A549 (cell line): ENCODE data around the gene IMPDH2. TPM values are rescaled to one million over a fixed set of nuclear protein-coding genes. Genes with fewer than 3 reads are reported as not detected.

ENCODE experiments used
- ATAC-seq, 2 experiments: fragments of 200-7000 bp in 1 of 2; fragments of >200 bp in 1 of 2; cut with Nextera tagmentation in 1 of 2; cut with Tn5 transposase in 1 of 2; 3 replicates each; pipeline versions ENCODE4 v1.8.0 to v1.9.1; 2018 to 2020; ENCODE audit warnings: mild to moderate bottlenecking in 1 of 2, moderate library complexity in 1 of 2
- CTCF ChIA-PET: fragments of 300-600 bp; sonication (Branson Sonifier 250); formaldehyde crosslinking; extraction: SDS; loops from one replicate; lab custom pipeline; 2021; ENCODE audit warnings: antibody characterized with exemption, inconsistent platforms; lab: Yijun Ruan, JAX
- POLR2A ChIA-PET: fragments of 350-600 bp; formaldehyde crosslinking; extraction: SDS; loops from one replicate; lab custom pipeline; 2021; ENCODE audit warnings: antibody characterized with exemption, inconsistent platforms; lab: Yijun Ruan, JAX
- DNase-seq, 2 experiments: peaks; one replicate each; pipeline versions ENCODE4 v3.0.0 to v3.0.0-alpha.2; 2011 to 2016; ENCODE audit warnings: low read depth in 1 of 2, low spot score in 1 of 2
- FAIRE-seq: peaks from 2 replicates; lab custom pipeline; 2011; peaks lifted over from hg19 to GRCh38; lab: Jason Lieb, UNC
- H3K27ac ChIP-seq, 2 experiments: fragments of >200 bp; sonication (Bioruptor Twin); formaldehyde crosslinking; 3 replicates each; pipeline ENCODE4 v1.5.1; 2016 to 2017
- H3K4me1 ChIP-seq: fragments of >200 bp; sonication (Bioruptor Twin); formaldehyde crosslinking; 3 replicates; pipeline ENCODE4 v1.6.1; 2016
- H3K4me2 ChIP-seq: fragments of >200 bp; sonication (Bioruptor Twin); formaldehyde crosslinking; 3 replicates; pipeline ENCODE4 v1.6.1; 2016
- H3K4me3 ChIP-seq: fragments of >200 bp; sonication (Bioruptor Twin); formaldehyde crosslinking; 3 replicates; pipeline ENCODE4 v1.5.1; 2016
- H3K9me3 ChIP-seq: fragments of >200 bp; sonication (Bioruptor Twin); formaldehyde crosslinking; 3 replicates; pipeline ENCODE4 v1.6.1; 2016
- CBX2 ChIP-seq: fragments of 200-600 bp; sonication (generic); IDR thresholded peaks from 2 replicates; pipeline ENCODE4 v1.6.1; 2016; ENCODE audit warnings: low read depth, mild to moderate bottlenecking, borderline replicate concordance
- CHD2 ChIP-seq: fragments of 150-350 bp; IDR thresholded peaks from 2 replicates; pipeline ENCODE4 v1.6.1; 2014; ENCODE audit warnings: low read length; ENCODE audit not compliant: partially characterized antibody
- CHD4 ChIP-seq: fragments of 200-600 bp; sonication (generic); IDR thresholded peaks from 2 replicates; pipeline ENCODE4 v1.6.1; 2016; ENCODE audit warnings: antibody characterized with exemption, mild to moderate bottlenecking, borderline replicate concordance
- EP300 ChIP-seq, 2 experiments: fragments of >200 bp; sonication (Bioruptor Twin); formaldehyde crosslinking; IDR thresholded peaks; 2 replicates in 1 of 2; 3 replicates in 1 of 2; pipeline ENCODE4 v1.6.1; 2016 to 2017
- FOSB ChIP-seq: fragments of 250-450 bp; sonication (Bioruptor Pico); IDR thresholded peaks from 2 replicates; pipeline ENCODE4 v1.5.0; 2020; ENCODE audit warnings: mild to moderate bottlenecking, moderate library complexity
- FOXS1 ChIP-seq: fragments of 250-450 bp; sonication (Bioruptor Pico); IDR thresholded peaks from 2 replicates; pipeline ENCODE4 v1.5.0; 2020; ENCODE audit warnings: mild to moderate bottlenecking, moderate library complexity
- HOXA7 ChIP-seq: fragments of 250-450 bp; sonication (Bioruptor Pico); IDR thresholded peaks from 2 replicates; pipeline ENCODE4 v1.5.0; 2020; ENCODE audit warnings: mild to moderate bottlenecking, moderate library complexity
- JUNB ChIP-seq: fragments of >200 bp; sonication (Bioruptor Twin); formaldehyde crosslinking; IDR thresholded peaks from 2 replicates; pipeline ENCODE4 v1.6.1; 2016
- KDM5A ChIP-seq: fragments of 200-600 bp; sonication (generic); IDR thresholded peaks from 2 replicates; pipeline ENCODE4 v1.6.1; 2016; ENCODE audit warnings: antibody characterized with exemption, mild to moderate bottlenecking
- MAFK ChIP-seq: fragments of 450-650 bp; IDR thresholded peaks from 2 replicates; pipeline ENCODE4 v1.6.1; 2014; ENCODE audit not compliant: partially characterized antibody
- NR3C1 ChIP-seq: fragments of >200 bp; sonication (Bioruptor Twin); formaldehyde crosslinking; IDR thresholded peaks from 3 replicates; pipeline ENCODE4 v1.6.1; 2017
- POLR2A ChIP-seq: IDR thresholded peaks from 2 replicates; pipeline ENCODE4 v1.6.1; 2012; ENCODE audit warnings: mild to moderate bottlenecking, low read length
- POLR2AphosphoS2 ChIP-seq: conservative IDR thresholded peaks from 2 replicates; pipeline ENCODE4 v1.6.1; 2012; ENCODE audit warnings: low read length, improper control_type of control experiment, inconsistent platforms
- RAD21 ChIP-seq, 2 experiments: fragments of >200 bp in 1 of 2; sonication (Bioruptor Twin) in 1 of 2; formaldehyde crosslinking in 1 of 2; IDR thresholded peaks in 1 of 2; conservative IDR thresholded peaks in 1 of 2; 2 replicates in 1 of 2; 3 replicates in 1 of 2; pipeline ENCODE4 v1.6.1; 2012 to 2018; ENCODE audit warnings: inconsistent platforms in 1 of 2
- RNF2 ChIP-seq: fragments of 200-600 bp; sonication (generic); IDR thresholded peaks from 2 replicates; pipeline ENCODE4 v1.6.1; 2016; ENCODE audit warnings: low read depth, mild to moderate bottlenecking, antibody characterized with exemption, moderate library complexity, borderline replicate concordance
- SREBF2 ChIP-seq: fragments of 450-650 bp; IDR thresholded peaks from 2 replicates; pipeline ENCODE4 v1.6.1; 2014; ENCODE audit warnings: mild to moderate bottlenecking, moderate library complexity
- ZC3H11A ChIP-seq: fragments of 450-650 bp; IDR thresholded peaks from 2 replicates; pipeline ENCODE4 v1.6.1; 2014; ENCODE audit warnings: antibody characterized with exemption, mild to moderate bottlenecking
- ZNF302 ChIP-seq: fragments of 250-450 bp; sonication (Bioruptor Pico); IDR thresholded peaks from 2 replicates; pipeline ENCODE4 v1.9.0; 2021; ENCODE audit warnings: inconsistent platforms, mild to moderate bottlenecking, moderate library complexity
- ZSCAN20 ChIP-seq: fragments of 250-450 bp; sonication (Bioruptor Pico); IDR thresholded peaks from 2 replicates; pipeline ENCODE4 v1.8.0; 2022; ENCODE audit warnings: mild to moderate bottlenecking, moderate library complexity
- WGBS: methylation state at CpG from one replicate; pipeline ENCODE4 v1.1.6; 2017; ENCODE audit errors: missing lambda C conversion rate; 5-methylcytosine and 5-hydroxymethylcytosine counted together
- polyA plus RNA-seq, 4 experiments: library from polyadenylated mRNA; depleted of rRNA in 3 of 4; stranded (reverse); fragments of >200 nt; fragmentation: RNase III in 1 of 4; extraction: RNeasy Plus Mini Kit Qiagen cat#74134 plus additional on column Dnase treatment in 1 of 4; gene quantifications; 2 replicates in 3 of 4; 3 replicates in 1 of 4; pipeline ENCODE4 v1.2.3, GENCODE V29; 2011 to 2017
- TF ChIP-seq, protein P1 (sequence below): fragments of 250-450 bp; sonication (Bioruptor Pico); IDR thresholded peaks from 2 replicates; pipeline ENCODE4 v1.5.0; 2020; ENCODE audit warnings: low read depth, mild to moderate bottlenecking, moderate library complexity
- TF ChIP-seq, protein P2 (sequence below): IDR thresholded peaks from 2 replicates; pipeline ENCODE4 v1.6.1; 2012
- TF ChIP-seq, protein P3 (sequence below): IDR thresholded peaks from 2 replicates; pipeline ENCODE4 v1.6.1; 2012; ENCODE audit warnings: low read depth, borderline replicate concordance
- TF ChIP-seq, protein P4 (sequence below): fragments of 450-650 bp; IDR thresholded peaks from 2 replicates; pipeline ENCODE4 v1.6.1; 2014; ENCODE audit warnings: antibody characterized with exemption
- TF ChIP-seq, protein P5 (sequence below): fragments of 250-450 bp; sonication (Bioruptor Pico); IDR thresholded peaks from 2 replicates; pipeline ENCODE4 v1.5.0; 2021; ENCODE audit warnings: mild to moderate bottlenecking, moderate library complexity, borderline replicate concordance

IMPDH2 gene
- polyA plus RNA-seq, 2 of the 4 experiments (the other 2 are of a cell fraction): 175 to 212 TPM

DNA sequence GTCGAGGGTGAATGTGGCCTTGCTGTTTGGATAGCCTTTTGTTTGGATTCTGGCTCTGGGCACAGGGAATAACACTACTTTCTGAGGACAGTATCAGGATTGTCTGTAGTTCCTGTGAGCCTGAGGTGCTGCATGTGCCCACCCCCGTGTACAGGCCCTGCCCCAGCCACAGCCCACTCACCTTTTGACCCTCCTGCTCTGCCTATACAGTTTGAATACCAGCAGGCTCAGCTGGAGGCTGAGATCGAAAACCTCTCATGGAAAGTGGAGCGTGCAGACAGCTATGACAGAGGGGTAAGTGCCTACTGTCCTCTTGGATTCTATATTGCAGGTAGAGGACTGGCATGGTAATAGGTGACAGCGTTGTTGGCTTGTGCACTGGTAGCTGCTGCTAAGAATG, 46.5 kb downstream of the IMPDH2 start:
- POLR2A ChIA-PET: no interaction called here
- TF ChIP-seq JUNB (no peak), ZNF302 (no peak), RAD21 (conservative IDR thresholded peaks at IDR 0.05 in 1 of 2, IDR thresholded peaks at IDR 0.05 in 1 of 2) (no peak), CHD2 (no peak), FOSB (no peak), POLR2A (no peak)
- TF ChIP-seq, protein P1, sequence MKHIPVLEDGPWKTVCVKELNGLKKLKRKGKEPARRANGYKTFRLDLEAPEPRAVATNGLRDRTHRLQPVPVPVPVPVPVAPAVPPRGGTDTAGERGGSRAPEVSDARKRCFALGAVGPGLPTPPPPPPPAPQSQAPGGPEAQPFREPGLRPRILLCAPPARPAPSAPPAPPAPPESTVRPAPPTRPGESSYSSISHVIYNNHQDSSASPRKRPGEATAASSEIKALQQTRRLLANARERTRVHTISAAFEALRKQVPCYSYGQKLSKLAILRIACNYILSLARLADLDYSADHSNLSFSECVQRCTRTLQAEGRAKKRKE (CRISPR knock-in tag): no peak
- TF ChIP-seq, protein P2, sequence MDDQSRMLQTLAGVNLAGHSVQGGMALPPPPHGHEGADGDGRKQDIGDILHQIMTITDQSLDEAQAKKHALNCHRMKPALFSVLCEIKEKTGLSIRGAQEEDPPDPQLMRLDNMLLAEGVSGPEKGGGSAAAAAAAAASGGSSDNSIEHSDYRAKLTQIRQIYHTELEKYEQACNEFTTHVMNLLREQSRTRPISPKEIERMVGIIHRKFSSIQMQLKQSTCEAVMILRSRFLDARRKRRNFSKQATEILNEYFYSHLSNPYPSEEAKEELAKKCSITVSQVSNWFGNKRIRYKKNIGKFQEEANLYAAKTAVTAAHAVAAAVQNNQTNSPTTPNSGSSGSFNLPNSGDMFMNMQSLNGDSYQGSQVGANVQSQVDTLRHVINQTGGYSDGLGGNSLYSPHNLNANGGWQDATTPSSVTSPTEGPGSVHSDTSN: no peak
- TF ChIP-seq, protein P3, sequence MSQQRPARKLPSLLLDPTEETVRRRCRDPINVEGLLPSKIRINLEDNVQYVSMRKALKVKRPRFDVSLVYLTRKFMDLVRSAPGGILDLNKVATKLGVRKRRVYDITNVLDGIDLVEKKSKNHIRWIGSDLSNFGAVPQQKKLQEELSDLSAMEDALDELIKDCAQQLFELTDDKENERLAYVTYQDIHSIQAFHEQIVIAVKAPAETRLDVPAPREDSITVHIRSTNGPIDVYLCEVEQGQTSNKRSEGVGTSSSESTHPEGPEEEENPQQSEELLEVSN: no peak
- Histone ChIP-seq H3K4me2 (no peak overlapping the region), H3K9me3 (no peaks in the 10 kb centered on the region), H3K4me3 (no peak overlapping the region), H3K4me1 (no peaks in the 10 kb centered on the region), H3K27ac (no peak overlapping the region)
- CTCF ChIA-PET: no interaction called here
- no peak for ATAC-seq
- FAIRE-seq: no peak
- DNase-seq: no peak
- WGBS: 95% methylated on average over 5 of the region's 5 CpGs

DNA sequence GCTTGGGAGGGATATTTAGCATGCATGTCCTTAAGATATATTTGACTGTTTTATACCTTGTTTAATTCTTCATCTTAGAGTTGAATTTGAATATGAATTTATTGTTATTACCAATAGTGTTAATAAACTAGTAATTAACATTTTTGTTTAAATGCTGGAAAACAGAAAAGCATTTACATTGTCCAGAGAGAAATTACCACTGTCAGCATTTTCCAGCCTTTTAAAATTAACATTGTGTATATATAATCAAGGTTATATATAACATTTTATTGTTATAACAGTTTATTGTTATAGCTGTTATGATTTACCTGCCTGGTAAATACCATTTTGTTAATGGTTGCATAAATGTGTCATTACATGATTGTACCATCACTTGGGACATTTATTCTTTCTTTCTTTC, 47.2 kb downstream of the IMPDH2 start:
- Histone ChIP-seq H3K4me2 (no peak overlapping the region), H3K4me1 (no peaks in the 10 kb centered on the region), H3K4me3 (no peak overlapping the region), H3K9me3 (no peaks in the 10 kb centered on the region), H3K27ac (no peak overlapping the region)
- FAIRE-seq (no peak), ATAC-seq (no peak), DNase-seq (no peak)
- ChIA-PET CTCF (interaction anchor here (1.8 kb wide), 1 partner anchor 26 kb away, joined by 4 read pairs; no protein-coding TSS in a partner anchor), POLR2A (no interaction called here)
- TF ChIP-seq ZC3H11A (no peak), MAFK (peak; percentile 75)

DNA sequence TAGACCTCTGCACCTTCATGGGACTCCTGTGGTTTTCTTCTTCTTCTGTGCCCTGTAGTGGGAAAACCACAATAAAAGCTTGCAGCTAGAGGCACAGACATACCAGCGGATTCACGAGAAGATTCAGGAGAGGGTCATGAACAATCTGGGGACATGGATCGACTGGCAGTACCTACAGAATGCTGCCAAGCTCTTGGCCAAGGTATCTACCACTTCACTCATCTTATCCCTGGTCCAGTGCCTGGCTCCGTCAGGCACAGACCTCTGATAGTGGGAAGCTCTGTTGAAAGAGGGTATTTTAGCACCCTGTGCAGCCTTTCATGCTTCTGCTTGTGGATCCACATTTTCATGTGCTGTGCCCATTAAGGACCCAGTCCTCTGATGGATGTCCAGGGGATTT, 48.9 kb downstream of the IMPDH2 start:
- CTCF ChIA-PET: interaction anchor here (1.1 to 1.8 kb wide), 2 partner anchors 28 to 43 kb away, joined by 3 to 4 read pairs; no protein-coding TSS in a partner anchor
- H3K4me2 ChIP-seq: no peak overlapping the region
- H3K4me1 ChIP-seq: no peaks in the 10 kb centered on the region
- no peaks in the 10 kb centered on the region for H3K9me3 ChIP-seq
- 77% methylated on average over 4 of the region's 4 CpGs for WGBS
- TF ChIP-seq CHD2 (no peak), POLR2AphosphoS2 (no peak), EP300 (IDR thresholded peaks at IDR 0.05) (no peak), RNF2 (no peak), KDM5A (no peak), ZSCAN20 (no peak)
- TF ChIP-seq, protein P1 (CRISPR knock-in tag): no peak
- TF ChIP-seq, protein P3: no peak
- TF ChIP-seq, all 56 proteins: peak for 0
- ATAC-seq: no peak; a peak in 1 of 6 replicates
- DNase-seq: no peak
- H3K4me3 ChIP-seq: no peak overlapping the region
- FAIRE-seq: no peak
- H3K27ac ChIP-seq: no peak overlapping the region
- POLR2A ChIA-PET: no interaction called here

DNA sequence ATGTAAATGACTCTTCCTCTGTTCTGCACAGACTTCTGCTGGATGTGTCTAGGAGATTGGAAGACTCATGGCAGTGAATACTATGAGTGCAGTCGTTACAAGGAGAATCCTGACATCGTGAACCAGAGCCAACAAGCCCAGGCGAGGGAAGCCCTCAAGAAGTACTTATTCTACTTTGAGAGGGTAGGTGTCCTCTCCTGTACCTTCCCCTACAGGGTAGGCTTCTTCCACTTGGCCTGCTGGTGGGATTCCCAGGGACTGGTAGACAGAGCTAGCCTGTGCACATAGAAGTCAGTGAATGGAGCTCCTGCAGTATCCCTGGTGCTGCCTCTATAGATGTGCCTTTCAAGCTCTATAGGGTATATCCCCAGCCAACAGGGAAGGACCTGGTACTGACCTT, 49.7 kb downstream of the IMPDH2 start:
- no peak for DNase-seq
- 96% methylated on average over 3 of the region's 3 CpGs for WGBS
- no peak for FAIRE-seq
- no peaks in the 10 kb centered on the region for H3K4me1 ChIP-seq
- no peak overlapping the region for H3K4me2 ChIP-seq
- H3K27ac ChIP-seq: no peak overlapping the region
- POLR2A ChIA-PET: no interaction called here
- H3K4me3 ChIP-seq: no peak overlapping the region
- H3K9me3 ChIP-seq: no peaks in the 10 kb centered on the region
- TF ChIP-seq CBX2: no peak
- no peak for TF ChIP-seq FOXS1
- TF ChIP-seq CHD4: no peak
- no peak for TF ChIP-seq NR3C1
- TF ChIP-seq, protein P4, sequence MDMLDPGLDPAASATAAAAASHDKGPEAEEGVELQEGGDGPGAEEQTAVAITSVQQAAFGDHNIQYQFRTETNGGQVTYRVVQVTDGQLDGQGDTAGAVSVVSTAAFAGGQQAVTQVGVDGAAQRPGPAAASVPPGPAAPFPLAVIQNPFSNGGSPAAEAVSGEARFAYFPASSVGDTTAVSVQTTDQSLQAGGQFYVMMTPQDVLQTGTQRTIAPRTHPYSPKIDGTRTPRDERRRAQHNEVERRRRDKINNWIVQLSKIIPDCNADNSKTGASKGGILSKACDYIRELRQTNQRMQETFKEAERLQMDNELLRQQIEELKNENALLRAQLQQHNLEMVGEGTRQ: no peak
- TF ChIP-seq, protein P5, sequence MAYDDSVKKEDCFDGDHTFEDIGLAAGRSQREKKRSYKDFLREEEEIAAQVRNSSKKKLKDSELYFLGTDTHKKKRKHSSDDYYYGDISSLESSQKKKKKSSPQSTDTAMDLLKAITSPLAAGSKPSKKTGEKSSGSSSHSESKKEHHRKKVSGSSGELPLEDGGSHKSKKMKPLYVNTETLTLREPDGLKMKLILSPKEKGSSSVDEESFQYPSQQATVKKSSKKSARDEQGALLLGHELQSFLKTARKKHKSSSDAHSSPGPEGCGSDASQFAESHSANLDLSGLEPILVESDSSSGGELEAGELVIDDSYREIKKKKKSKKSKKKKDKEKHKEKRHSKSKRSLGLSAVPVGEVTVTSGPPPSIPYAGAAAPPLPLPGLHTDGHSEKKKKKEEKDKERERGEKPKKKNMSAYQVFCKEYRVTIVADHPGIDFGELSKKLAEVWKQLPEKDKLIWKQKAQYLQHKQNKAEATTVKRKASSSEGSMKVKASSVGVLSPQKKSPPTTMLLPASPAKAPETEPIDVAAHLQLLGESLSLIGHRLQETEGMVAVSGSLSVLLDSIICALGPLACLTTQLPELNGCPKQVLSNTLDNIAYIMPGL (CRISPR knock-in tag): no peak
- no peak for TF ChIP-seq HOXA7 (CRISPR knock-in tag)
- no peak for TF ChIP-seq SREBF2
- TF ChIP-seq, all 56 proteins: peak for 0
- no peak for ATAC-seq
- CTCF ChIA-PET: interaction anchor here (1.0 kb wide), 1 partner anchor 8 kb away, joined by 3 read pairs; no protein-coding TSS in a partner anchor
